NT2/D1 (cell line): ENCODE measurements around the gene MAML2.

Experiments
- YY1 ChIP-seq: IDR thresholded peaks from 2 replicates; pipeline ENCODE4 v1.6.1; 2011; ENCODE audit not compliant: insufficient read length, insufficient read depth
- ZNF274 ChIP-seq: IDR thresholded peaks from 2 replicates; pipeline ENCODE4 v1.6.1; 2011; ENCODE audit warnings: mild to moderate bottlenecking, low read depth, low read length

- TF ChIP-seq YY1 (no peak), ZNF274 (no peak)
Measured at GRCh38 chr11:96178887-96179279, 164.1 kb downstream of the MAML2 start.
